ENCODE results near the gene KLHL41. TPM values are rescaled to one million over a fixed set of nuclear protein-coding genes. Genes with fewer than 3 reads are reported as not detected.
"Not testable (repeated sequence)": the region's sequence is repeated elsewhere in the genome, so short reads cannot be mapped to it uniquely, and the experiment has no call there.

The KLHL41 gene
- total RNA-seq, 4 donors from 2014 or later: 0.90 to 2.3 (median 1.7) TPM

- 71 to 94% methylated on average over 5 of the region's 5 CpGs for WGBS, 2 donors
Observed at GRCh38 chr2:169523681-169524080, 14.2 kb downstream of the KLHL41 start.

GRCh38 chr2:169525434-169525833 is 15.9 kb downstream of the KLHL41 start:
- Histone ChIP-seq H3K27me3 (no peaks in the 10 kb centered on the region), H3K4me1 (no peaks in the 10 kb centered on the region), H3K9me3 (no peaks in the 10 kb centered on the region), H3K27ac (no peak overlapping the region), H3K4me3 (no peak overlapping the region), H3K36me3 (peaks cover 0 to 44% (median 0%) of the 10 kb centered on the region in 3 donors)
- TF ChIP-seq EP300 (IDR thresholded peaks at IDR 0.05) (no peak), POLR2A (IDR thresholded peaks at IDR 0.05) (no peak), CTCF (IDR thresholded peaks at IDR 0.05) (no peak)
- no peak for DNase-seq (ENCODE audit: low spot score in 2 of 2)
- WGBS, 2 donors: 71 to 81% methylated on average over 2 of the region's 2 CpGs

More at GRCh38 chr2:169523681-169524080, 14.2 kb downstream of the KLHL41 start:
- no peak for TF ChIP-seq CTCF (IDR thresholded peaks at IDR 0.05)
- no peak for TF ChIP-seq EP300 (IDR thresholded peaks at IDR 0.05)
- TF ChIP-seq POLR2A (IDR thresholded peaks at IDR 0.05): no peak
- no peak overlapping the region for H3K27ac ChIP-seq
- peaks cover 0 to 33% (median 0%) of the 10 kb centered on the region in 3 donors for H3K36me3 ChIP-seq
- H3K4me1 ChIP-seq: no peaks in the 10 kb centered on the region
- no peak for DNase-seq (ENCODE audit: low spot score in 2 of 2)
- no peaks in the 10 kb centered on the region for H3K27me3 ChIP-seq
- H3K9me3 ChIP-seq: no peaks in the 10 kb centered on the region
- H3K4me3 ChIP-seq: no peak overlapping the region

- H3K27me3 ChIP-seq: no peaks in the 10 kb centered on the region
- H3K4me3 ChIP-seq: no peak overlapping the region
- H3K27ac ChIP-seq: no peak overlapping the region
- H3K4me1 ChIP-seq: no peaks in the 10 kb centered on the region
- H3K36me3 ChIP-seq: peaks cover 0 to 40% (median 0%) of the 10 kb centered on the region in 3 donors
- no peak for DNase-seq (ENCODE audit: low spot score in 2 of 2)
- no peaks in the 10 kb centered on the region for H3K9me3 ChIP-seq
- TF ChIP-seq POLR2A (IDR thresholded peaks at IDR 0.05): no peak
- no peak for TF ChIP-seq CTCF (IDR thresholded peaks at IDR 0.05)
- no peak for TF ChIP-seq EP300 (IDR thresholded peaks at IDR 0.05)
Observed at GRCh38 chr2:169526451-169526850, 16.9 kb downstream of the KLHL41 start.

GRCh38 chr2:169528271-169528701 is 18.8 kb downstream of the KLHL41 start:
- no peak for TF ChIP-seq POLR2A (IDR thresholded peaks at IDR 0.05)
- no peak for TF ChIP-seq EP300 (IDR thresholded peaks at IDR 0.05)
- peak; percentile 58 to 83 (median 72) for TF ChIP-seq CTCF (IDR thresholded peaks at IDR 0.05)
- no peaks in the 10 kb centered on the region for H3K27me3 ChIP-seq
- peak; percentile 56 to 81 for DNase-seq (ENCODE audit: low spot score in 2 of 2)
- 5 to 17% methylated on average over 2 of the region's 2 CpGs for WGBS, 2 donors
- peaks cover 0 to 38% (median 0%) of the 10 kb centered on the region in 3 donors for H3K36me3 ChIP-seq
- H3K4me1 ChIP-seq: no peaks in the 10 kb centered on the region
- no peaks in the 10 kb centered on the region for H3K9me3 ChIP-seq
- H3K4me3 ChIP-seq: no peak overlapping the region
- H3K27ac ChIP-seq: no peak overlapping the region

- H3K36me3 ChIP-seq: peaks cover 0 to 31% (median 0%) of the 10 kb centered on the region in 3 donors
Observed at GRCh38 chr2:169539460-169539859, 30.0 kb downstream of the KLHL41 start.

GRCh38 chr2:169540146-169540545 is 30.6 kb downstream of the KLHL41 start:
- H3K36me3 ChIP-seq: peaks cover 0 to 29% (median 0%) of the 10 kb centered on the region in 3 donors
- no peak for DNase-seq (ENCODE audit: low spot score in 2 of 2)
- 75 to 84% methylated on average over 2 of the region's 2 CpGs for WGBS, 2 donors

More at GRCh38 chr2:169539460-169539859, 30.0 kb downstream of the KLHL41 start:
- not testable (repeated sequence) for H3K27me3 ChIP-seq; H3K4me1 ChIP-seq; H3K27ac ChIP-seq; DNase-seq (ENCODE audit: low spot score in 2 of 2); H3K4me3 ChIP-seq; H3K9me3 ChIP-seq
- WGBS, 2 donors: 85 to 92% methylated on average over 2 of the region's 2 CpGs

More at GRCh38 chr2:169540146-169540545, 30.6 kb downstream of the KLHL41 start:
- Histone ChIP-seq H3K27ac (no peak overlapping the region), H3K9me3 (no peaks in the 10 kb centered on the region), H3K4me3 (no peak overlapping the region), H3K27me3 (no peaks in the 10 kb centered on the region), H3K4me1 (no peaks in the 10 kb centered on the region)
- TF ChIP-seq CTCF (IDR thresholded peaks at IDR 0.05): no peak
- TF ChIP-seq EP300 (IDR thresholded peaks at IDR 0.05): no peak
- no peak for TF ChIP-seq POLR2A (IDR thresholded peaks at IDR 0.05)
